Measurements from ENCODE around the gene AHNAK2. TPM values are rescaled to one million over a fixed set of nuclear protein-coding genes. Genes with fewer than 3 reads are reported as not detected.

The AHNAK2 gene
- polyA plus RNA-seq, 1 donor: 12.7 TPM

DNA sequence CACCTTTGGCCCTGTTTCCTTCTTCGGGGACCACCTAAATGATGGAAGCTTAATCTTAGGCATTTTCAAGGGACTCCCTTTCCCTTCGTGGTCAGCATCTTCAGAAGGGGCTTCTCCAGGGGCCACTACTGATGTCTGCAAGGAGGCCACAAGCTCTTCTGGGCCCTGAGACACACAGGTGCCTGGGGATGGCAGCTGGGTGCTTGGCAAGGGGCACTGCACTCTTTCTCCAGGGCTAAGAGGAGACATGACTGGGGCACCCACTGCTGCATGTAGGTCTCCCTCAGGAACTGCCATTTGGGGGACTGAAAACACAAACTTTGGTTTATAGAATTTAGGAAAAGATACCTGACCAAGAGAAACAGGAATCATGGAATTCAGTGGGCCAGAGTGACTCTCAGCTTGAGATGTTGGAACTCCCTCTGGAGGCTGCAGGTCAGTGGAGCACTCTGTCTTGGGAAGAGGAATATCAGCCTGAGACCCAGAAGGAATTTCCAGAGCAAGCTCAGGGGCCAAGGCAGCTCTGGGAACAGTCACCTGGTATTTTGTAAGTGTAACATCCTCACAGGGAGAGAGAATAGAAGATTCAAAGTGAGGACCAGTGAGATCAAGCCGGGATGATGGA lies 37.5 kb downstream of the AHNAK2 start:
- DNase-seq (ENCODE audit: low read depth): no peak

DNA sequence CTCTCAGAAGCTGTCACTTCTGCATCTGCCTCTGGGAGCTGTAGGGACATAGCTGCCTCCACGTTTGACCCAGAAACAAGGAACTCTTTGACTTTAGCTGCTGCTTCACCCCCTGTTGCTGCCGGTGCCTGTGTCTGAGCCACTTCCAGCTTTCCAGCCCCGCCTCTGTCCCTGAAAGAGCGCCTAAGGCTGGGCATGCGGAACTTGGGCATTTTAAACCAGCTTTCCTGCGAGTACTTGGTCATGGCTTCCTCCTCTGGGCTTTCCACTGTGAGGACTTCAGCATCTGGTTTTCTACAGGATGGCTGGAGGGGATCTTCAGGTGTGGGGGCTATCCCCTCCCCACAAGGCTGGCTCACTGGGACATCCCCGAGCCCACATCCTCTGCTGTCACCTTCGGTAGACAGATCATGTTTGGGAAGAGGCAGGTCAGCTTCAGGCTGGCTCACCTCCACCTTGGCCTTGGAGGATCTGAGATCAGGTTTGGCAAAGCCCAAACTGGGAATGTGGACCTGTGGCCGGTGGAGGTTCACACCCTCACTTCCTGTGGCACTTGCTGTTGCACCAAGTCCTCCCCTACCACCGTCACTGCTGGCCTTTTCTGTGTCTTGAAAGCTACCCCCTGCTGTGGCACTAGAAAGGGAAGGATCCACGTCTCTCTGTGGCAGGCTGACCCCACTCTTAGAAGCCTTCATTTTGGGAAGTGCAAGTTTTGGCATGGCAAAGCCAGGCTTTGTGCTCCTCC lies 38.3 kb downstream of the AHNAK2 start:
- DNase-seq (ENCODE audit: low read depth): no peak

- DNase-seq (ENCODE audit: low read depth): no peak
Measured at GRCh38 chr14:104938960-104939359, 39.2 kb downstream of the AHNAK2 start.

DNA sequence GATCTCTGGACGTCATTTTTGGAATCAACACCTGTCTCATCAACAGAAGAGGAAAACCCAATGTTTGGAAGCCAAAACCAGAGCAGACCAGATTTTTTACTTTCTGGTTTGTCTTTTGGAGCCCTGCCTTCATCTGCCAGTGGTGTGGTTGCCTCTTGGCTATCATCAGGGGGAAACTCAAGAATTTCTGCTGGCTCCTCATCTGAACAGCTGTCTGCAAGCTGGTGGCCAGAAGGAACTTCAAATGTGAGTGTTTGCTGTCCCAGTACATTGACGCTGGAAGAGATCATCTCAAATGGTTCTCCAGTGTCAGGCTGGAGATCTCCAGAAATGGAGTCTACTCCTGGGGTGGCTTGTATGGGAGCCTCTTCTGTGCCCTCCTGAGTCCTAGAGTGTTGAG lies 39.7 kb downstream of the AHNAK2 start:
- no peak for DNase-seq (ENCODE audit: low read depth)

- no peak for DNase-seq (ENCODE audit: low read depth)
Measured at GRCh38 chr14:104937694-104938365, 40.3 kb downstream of the AHNAK2 start.

GRCh38 chr14:104937161-104937560 lies 41.0 kb downstream of the AHNAK2 start:
- DNase-seq (ENCODE audit: low read depth): no peak

- DNase-seq (ENCODE audit: low read depth): no peak
Measured at GRCh38 chr14:104936361-104937155, 41.6 kb downstream of the AHNAK2 start.

DNA sequence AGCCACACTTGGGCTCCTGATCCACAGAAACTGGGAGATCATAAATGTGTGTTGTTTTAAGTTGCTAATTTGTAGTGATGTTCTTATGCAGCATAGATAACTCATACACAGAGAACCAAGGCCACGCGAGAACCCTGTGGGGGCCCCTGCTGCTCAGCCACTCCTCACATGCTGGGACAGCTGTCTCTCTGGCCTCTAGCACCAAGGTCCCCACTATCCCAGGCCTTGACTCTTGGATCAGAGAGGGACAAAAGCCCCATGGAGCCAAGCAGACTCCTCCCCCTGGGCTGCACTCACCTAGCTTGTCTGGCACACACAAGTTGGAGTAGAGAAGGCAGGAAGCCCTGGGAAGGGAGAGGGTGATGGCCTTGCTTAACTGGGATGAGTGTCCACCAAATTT lies 42.2 kb downstream of the AHNAK2 start:
- no peak for DNase-seq (ENCODE audit: low read depth)

DNA sequence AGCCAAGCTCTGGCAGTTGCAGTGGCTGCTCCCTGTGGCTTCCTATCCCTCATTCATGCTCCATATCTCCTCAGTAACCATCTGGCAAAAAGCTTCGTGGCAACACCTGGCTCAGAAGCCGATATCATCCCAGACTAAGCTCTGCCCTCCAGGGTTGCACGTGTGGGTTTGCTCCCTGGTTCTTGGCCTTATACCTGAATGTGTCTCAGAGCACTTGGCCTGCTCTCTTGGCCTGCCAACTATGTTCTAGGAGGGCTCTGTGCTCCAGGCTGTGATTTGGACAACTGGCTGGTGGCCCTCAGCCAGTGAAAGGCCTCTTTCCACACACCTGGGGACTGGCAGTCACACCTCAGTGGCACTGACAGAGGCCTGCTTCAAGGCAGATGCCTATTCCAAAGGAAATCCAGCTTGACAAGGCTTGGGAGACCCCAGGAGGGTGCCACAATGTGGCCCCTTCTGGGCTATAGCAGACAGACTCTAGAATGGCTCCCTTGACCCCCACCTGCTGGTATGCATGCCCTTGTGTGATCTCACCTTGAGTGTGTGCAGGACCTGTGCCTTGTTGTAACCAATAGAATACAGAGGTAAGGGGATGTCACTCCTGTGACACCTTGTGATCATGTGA lies 43.0 kb downstream of the AHNAK2 start:
- DNase-seq (ENCODE audit: low read depth): no peak

GRCh38 chr14:104933746-104934733 lies 44.1 kb downstream of the AHNAK2 start:
- no peak for DNase-seq (ENCODE audit: low read depth)

GRCh38 chr14:104932676-104933631 lies 45.2 kb downstream of the AHNAK2 start:
- DNase-seq (ENCODE audit: low read depth): peak; percentile 68

DNA sequence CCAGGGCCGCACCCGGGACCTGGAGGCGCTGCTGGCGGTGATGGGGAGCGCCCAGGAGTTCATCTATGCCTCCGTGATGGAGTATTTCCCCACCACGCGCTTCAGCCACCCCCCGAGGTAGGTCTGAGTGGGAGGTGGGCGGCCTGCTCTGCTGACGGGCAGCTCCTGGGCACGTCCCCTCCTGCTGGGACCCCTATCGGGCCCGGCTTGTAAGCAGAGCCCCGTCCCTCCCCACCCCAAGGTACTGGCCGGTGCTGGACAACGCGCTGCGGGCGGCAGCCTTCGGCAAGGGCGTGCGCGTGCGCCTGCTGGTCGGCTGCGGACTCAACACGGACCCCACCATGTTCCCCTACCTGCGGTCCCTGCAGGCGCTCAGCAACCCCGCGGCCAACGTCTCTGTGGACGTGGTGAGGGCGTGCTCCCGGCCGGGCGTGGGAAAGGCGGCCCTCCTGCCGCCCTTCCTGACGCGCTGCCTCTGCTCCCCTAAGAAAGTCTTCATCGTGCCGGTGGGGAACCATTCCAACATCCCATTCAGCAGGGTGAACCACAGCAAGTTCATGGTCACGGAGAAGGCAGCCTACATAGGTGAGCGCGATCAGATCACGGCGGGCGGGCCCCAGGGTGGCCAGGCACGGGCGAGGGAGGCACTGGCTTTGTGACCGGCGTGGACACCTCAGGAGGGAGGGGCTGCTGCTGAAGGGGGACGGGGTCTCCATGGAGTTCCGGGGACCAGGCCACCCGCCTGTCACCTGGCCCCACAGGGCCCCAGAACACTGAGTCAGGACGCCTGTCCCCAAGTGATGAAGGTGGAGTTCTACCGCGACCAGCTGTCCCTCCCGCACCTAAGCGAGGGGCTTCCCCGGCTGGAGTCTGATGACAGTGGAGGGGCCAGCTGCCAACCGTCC lies 46.2 kb downstream of the AHNAK2 start:
- no peak for DNase-seq (ENCODE audit: low read depth)

DNA sequence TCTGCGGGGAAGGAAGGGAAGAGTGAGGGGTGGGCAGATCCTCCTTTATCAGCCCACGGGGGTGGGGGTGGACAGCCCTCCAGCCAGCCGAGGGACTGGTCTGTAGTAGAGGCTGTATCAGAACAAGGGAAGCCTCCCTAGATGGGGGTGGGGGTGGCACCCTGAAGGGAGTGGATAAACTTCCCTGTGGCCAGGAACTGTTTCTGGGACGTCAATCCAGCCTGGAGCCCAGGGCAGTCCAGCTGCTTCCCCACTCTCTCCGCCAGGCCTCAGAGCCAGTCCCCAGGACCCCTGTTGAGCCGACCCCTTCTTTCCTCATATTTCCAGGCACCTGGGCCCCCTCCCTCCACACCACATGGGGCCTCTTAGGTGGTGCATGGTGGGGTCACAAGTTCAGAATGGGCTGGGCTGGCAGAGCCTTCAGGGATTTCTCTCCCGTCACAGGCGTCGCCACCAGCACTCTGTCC lies 46.8 kb downstream of the AHNAK2 start:
- no peak for DNase-seq (ENCODE audit: low read depth)

GRCh38 chr14:104930526-104931303 lies 47.5 kb downstream of the AHNAK2 start:
- DNase-seq (ENCODE audit: low read depth): no peak

- DNase-seq (ENCODE audit: low read depth): no peak
Measured at GRCh38 chr14:104929268-104930230, 48.6 kb downstream of the AHNAK2 start.
